Measurements from ENCODE around the gene IFNLR1. TPM values are rescaled to one million over a fixed set of nuclear protein-coding genes. Genes with fewer than 3 reads are reported as not detected.

Gene IFNLR1
- total RNA-seq, 1 donor: 0.36 TPM

DNA sequence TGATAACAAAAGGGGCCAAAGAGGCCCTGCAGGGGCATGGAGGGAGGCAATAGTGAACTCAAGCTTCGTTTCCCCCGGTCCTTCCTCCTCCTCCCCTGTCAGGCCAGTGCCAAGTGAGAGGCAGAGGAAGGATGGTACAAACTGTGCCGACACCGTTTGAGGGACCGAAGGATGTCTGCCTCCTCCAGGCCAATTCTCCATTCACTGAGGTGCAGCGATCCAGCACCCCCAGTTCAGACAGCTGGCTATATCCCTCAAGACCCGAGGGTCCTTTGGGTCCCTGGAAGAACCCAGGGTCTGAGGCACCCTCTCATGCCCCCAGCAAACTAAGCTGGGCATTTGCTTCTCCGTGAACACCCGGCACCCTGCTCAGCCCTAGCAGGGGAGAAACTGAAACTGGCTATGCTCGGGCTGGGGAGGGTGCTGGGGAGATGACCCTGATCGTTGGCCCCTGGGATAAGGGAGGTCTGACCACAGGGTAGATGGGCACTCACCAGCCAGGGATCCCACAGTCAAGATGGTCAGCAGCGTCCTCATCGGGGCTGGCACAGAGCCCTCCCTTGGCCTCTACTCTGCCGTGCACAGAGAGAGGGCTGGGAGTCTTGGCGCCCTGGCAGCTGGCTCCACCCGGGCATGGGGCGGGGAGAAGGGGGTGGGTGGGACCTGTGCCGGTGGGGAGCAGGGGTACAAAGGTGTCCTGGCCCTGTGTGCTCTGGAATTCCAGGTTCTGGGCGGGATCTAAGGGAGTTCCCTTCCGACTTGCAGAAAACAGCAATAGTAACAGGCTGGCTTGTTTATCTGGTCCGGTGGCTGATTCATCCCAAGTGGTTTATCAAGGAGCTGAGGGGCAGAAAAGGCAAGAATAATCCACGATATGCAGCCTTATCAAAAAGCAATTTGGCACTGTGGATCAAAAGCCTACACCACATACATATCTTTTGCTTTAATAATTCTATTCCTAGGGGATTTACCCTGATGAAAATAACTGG, 44.2 kb downstream of the IFNLR1 start, which contains the start of gene IL22RA1:
IL22RA1 (minus strand) TSS at position 595 of the 989 bp plus-strand sequence; CDS start at position 537, 58 bp downstream.
- TF ChIP-seq, protein P1, sequence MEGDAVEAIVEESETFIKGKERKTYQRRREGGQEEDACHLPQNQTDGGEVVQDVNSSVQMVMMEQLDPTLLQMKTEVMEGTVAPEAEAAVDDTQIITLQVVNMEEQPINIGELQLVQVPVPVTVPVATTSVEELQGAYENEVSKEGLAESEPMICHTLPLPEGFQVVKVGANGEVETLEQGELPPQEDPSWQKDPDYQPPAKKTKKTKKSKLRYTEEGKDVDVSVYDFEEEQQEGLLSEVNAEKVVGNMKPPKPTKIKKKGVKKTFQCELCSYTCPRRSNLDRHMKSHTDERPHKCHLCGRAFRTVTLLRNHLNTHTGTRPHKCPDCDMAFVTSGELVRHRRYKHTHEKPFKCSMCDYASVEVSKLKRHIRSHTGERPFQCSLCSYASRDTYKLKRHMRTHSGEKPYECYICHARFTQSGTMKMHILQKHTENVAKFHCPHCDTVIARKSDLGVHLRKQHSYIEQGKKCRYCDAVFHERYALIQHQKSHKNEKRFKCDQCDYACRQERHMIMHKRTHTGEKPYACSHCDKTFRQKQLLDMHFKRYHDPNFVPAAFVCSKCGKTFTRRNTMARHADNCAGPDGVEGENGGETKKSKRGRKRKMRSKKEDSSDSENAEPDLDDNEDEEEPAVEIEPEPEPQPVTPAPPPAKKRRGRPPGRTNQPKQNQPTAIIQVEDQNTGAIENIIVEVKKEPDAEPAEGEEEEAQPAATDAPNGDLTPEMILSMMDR (IDR thresholded peaks at IDR 0.05; ENCODE audit: insufficient read depth, low read length): no peak
- H3K4me3 ChIP-seq (ENCODE audit: low read depth, low read length): peak within 1 kb of the TSS; percentile 58
- DNase-seq (ENCODE audit: low read depth): peak; percentile 31

DNA sequence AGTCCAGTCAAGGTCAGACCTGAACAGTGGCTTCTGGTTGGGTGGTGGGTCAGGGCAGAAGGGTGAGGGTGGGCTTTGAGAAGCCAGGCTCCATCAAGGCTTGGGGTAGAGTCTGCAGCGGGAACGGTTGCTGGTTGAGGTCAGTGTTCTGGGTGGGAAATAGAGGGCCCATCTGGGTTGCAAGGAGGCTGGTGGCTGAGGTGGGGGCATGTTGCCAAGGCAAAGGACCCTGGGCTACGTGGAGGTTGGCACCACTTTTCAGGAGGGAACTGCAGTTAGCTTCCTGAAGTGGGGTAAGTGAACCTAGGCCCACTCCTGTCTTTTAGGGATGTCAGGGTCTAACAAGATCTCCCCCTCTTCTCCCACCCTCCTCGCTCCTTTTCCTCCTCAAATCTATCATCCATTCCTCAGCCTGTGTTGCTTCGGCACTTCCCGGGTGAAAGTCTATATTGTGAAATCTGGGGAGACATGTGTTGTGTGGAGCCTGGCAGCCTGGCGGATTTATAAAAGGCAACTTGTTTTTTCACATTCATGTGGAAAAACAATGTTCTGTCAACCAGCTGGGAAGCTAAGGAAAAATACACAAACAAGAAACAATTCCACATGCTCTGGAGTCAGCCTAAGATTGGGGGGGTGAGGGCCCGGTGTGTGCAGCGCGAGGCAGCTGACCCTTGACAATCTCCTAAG, 45.6 kb downstream of the IFNLR1 start:
- H3K4me3 ChIP-seq (ENCODE audit: low read depth, low read length): no peak overlapping the region
- TF ChIP-seq, protein P1 (IDR thresholded peaks at IDR 0.05; ENCODE audit: insufficient read depth, low read length): no peak
- no peak for DNase-seq (ENCODE audit: low read depth)

DNA sequence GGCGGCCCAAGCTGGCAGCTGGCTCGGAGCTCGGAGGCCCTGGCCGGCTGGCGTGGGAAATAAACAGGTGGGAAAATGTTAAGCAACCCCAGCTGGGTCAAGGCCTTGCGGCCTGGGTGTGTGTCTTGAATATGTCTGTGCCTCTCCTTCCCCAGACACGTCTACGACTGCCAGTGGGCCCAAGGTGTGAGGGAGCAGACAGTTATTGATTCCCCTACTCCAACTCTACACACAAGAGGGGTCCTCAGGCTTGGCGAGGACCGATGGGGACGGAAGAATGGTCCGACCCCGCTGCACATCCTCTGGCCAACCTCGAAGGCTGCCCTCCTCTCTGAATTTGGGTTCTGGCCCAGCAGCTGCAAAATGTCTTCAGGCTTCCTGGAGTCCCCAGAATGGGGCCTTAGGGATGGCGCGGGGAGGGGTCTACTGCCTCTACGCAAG, 46.3 kb downstream of the IFNLR1 start:
- TF ChIP-seq, protein P1 (IDR thresholded peaks at IDR 0.05; ENCODE audit: insufficient read depth, low read length): no peak
- H3K4me3 ChIP-seq (ENCODE audit: low read depth, low read length): no peak overlapping the region
- DNase-seq (ENCODE audit: low read depth): no peak

DNA sequence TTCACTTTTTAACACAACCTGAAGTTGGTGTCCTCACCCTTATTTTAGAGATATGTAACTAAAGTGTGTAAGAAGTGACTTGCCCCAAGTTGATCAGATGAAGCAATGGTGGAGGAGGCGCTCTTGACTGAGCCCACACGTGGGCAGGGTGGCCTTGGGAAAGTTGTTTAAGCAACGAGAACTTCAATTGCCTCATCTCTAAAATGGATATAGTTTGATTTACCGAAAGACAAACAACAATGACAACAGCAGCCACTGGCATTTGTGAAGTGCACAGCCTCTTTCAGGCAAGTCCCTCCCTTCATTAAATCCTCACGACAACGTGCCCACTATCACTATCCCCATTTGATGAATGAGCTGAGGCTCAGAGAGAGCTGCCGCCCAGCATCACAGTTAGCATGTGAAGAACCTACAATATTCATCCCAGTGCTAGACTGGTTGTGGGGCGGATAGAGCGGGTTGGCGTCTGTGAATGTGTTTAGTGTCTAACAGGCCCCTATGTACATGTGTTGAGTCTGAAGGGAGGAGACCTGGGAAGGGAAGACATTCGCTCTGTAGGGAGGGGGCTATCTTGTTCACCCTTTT, 47.2 kb downstream of the IFNLR1 start:
- no peak overlapping the region for H3K4me3 ChIP-seq (ENCODE audit: low read depth, low read length)
- DNase-seq (ENCODE audit: low read depth): no peak
- TF ChIP-seq, protein P1 (IDR thresholded peaks at IDR 0.05; ENCODE audit: insufficient read depth, low read length): no peak

DNA sequence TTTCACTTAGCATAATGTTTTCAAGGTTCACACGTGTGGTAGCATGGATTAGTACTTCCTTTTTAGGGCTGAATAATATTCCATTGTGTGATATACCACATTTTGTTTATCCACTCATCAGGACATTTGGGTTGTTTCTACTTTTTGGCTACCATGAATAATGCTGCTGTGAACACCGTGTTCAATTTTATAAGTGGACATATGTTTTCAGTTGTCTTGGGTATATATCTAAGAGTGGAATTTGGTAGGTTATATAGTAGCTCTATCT, 47.9 kb downstream of the IFNLR1 start:
- TF ChIP-seq, protein P1 (IDR thresholded peaks at IDR 0.05; ENCODE audit: insufficient read depth, low read length): no peak
- no peak for DNase-seq (ENCODE audit: low read depth)

DNA sequence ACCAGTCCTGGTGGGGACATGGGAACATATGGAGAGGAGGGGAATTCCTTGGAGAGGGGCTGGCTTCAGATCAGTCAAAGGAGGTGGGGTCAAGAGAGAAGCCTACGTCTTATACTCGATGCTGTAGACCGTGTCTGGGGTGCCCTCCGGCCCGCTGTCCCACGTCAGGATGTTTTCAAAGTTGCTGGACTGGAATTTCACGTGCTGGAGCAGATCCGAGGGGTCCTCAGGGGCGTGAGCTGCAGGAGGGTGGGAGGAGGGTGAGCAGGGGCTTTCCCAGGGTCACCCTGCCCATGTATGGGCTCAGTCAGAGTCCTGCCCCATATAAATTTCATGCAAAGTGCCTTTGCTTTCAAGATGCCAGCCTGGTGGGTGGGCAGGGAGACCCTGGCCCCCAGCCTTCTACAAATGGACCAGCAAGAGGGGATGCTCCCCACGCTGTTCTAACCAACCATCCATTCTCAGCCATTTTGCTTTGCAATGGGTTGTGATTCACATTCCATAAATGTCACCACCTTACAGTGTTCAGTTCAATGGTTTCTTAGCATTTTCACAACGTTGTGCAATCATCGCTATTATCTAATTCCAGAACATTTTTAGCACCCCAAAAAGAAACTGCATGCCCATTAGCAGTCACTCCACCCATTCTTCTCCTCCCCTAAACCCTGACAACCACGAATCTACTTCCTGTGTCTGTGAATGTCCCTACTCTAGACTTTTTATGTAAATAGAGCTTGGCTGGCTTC, 48.4 kb downstream of the IFNLR1 start:
- TF ChIP-seq, protein P1 (IDR thresholded peaks at IDR 0.05; ENCODE audit: insufficient read depth, low read length): no peak
- no peak overlapping the region for H3K4me3 ChIP-seq (ENCODE audit: low read depth, low read length)
- DNase-seq (ENCODE audit: low read depth): no peak

More for the DNA sequence above, 47.9 kb downstream of the IFNLR1 start:
- no peak overlapping the region for H3K4me3 ChIP-seq (ENCODE audit: low read depth, low read length)
